ENCODE measurements around the gene KIF26B.
"Not testable (repeated sequence)": the region's sequence is repeated elsewhere in the genome, so short reads cannot be mapped to it uniquely, and the experiment has no call there.

KIF26B gene

DNA sequence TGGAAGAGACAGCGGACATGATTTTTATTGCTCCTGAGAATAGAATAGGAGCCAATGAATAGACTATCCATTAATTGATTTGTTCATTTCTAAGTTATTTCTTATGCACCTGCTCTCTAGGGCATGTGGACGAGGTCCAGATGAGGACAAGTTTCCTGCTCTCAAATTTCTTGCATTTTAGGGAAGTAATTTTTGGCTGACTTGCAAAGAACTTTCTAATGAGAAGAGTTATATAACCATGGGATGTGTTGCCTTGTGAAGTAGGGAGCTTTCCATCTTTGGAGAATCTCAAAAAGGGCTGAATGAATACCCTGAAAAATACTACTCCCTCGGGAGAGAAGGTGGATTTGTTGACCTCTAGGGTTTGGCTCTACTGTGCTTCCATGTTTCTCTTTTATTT lies 243.0 kb downstream of the KIF26B start:
- no peak for DNase-seq

DNA sequence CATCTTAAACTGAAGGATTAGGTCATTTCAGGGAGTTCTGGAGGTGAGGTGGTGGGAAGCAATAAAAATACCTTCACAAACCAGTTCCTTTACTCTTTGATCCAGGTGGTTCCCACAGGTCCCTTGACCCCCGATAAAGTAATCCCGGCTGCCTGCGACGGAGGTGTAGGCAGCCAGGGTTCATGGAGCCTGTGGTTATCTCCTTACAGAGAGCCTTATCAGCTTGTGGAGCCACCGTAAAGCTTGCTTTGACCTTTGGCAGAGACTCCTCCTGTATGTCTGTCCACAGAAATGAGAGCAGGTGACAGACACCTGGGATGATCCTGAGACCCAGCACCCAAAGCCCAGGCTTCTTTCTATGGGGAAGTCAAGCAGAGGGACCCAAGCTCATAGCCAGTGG lies 243.4 kb downstream of the KIF26B start:
- DNase-seq, result no peak

DNA sequence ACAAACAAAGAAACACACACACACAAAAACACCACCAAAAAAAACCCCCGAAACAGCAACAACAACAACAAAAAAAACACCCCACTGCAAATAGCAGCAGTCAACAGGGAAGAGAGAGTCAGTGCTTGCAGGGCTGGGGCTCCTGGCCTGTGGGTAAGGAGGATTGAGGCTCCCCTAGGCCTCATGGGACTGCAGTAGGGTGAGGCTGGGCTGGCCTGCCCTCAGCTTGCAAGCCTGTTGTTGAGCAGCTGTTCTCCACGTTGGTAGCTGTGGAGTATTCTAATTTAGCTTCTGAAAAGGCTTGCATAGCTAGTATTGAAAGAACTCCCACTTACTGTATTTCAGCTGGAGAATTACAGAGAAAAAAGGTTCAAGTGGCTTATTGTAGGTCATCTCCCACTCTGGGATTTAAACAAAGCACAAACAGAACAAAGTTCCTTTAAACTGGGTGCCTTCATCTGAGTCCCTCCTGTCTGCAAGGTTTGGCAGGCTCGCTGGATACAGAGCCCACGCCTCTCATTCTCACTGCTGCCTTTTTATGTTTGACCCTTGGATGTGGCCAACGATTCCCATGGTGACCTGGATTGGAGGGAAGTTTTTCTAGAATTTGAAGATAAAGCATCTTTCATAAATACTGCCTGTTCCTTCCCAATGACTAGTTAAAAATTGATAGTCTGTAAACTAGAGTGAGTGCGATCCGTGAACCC lies 247.2 kb downstream of the KIF26B start:
- no peak for DNase-seq

DNA sequence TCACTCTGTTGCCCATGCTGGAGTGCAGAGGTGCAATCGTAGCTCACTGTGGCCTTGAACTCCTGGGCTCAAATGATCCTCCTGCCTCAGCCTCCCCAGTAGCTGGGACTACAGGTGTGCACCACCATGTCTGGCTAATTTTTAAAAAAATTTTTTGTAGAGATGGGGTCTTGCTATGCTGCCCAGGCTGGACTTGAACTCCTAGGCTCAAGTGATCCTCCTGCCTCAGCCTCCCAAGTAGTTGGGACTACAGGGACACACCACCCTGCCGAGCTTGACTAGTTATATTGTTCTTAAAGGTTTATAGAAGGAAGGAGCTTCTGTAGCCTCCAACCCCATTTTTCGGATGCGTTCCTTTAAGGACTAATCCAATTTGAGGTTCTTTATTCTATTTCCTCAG lies 248.2 kb downstream of the KIF26B start:
- not testable (repeated sequence) for DNase-seq

DNA sequence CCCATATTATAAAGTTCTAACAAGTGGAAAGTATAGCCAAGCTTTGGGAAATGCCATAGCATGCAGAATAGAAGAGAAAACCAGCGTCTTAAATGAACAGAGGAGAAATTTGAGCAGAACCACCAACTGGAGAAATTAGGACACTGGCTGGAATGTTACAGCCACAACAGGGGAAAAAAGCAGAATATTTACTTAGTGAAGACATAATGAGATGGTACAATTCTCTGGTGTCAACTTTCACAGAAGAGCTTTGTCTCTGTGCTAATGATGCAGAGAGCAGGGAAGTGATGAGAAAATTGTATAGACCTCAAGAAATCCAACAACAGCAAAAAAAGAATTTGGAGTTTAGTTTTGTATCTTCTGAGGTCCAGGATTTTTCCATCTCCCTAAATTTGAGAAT lies 249.7 kb downstream of the KIF26B start:
- DNase-seq, result no peak

DNA sequence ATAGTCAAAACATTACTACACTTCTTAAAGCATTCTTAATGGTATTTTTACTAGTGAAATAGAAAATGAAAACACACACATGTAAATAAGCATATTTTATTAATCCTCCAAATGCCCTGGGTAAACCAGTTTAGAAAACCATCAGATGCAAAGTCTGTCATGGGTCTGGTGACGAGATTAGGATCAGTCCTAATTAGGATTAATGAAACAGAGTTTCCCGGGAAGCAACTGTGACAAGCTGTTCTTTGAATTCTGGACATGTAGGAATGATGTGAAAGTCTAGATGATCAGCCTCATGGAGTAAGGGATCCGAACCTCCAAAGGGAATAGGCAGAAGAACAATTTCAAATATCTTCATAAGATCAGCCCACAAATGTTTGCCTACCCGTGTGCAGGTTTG lies 250.2 kb downstream of the KIF26B start:
- DNase-seq, result no peak

DNA sequence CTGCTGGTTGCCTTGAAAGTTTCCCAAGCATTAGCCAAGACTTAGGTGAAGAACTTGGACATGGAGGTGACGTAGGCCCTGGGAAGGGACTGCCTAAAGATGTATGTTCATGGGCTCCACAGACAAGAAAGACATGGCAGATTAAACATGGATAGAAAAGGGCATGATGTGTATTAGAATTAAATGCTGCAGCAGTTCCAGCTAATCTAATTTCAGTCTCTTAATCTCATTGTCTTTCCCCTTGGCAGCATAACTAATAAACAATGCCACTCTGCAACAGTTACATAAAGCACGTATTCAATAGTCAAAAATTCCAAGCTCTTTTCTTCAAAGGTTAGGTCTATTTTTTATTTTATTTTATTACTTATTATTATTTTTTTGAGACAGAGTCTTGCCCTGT lies 251.6 kb downstream of the KIF26B start:
- no peak for DNase-seq

DNA sequence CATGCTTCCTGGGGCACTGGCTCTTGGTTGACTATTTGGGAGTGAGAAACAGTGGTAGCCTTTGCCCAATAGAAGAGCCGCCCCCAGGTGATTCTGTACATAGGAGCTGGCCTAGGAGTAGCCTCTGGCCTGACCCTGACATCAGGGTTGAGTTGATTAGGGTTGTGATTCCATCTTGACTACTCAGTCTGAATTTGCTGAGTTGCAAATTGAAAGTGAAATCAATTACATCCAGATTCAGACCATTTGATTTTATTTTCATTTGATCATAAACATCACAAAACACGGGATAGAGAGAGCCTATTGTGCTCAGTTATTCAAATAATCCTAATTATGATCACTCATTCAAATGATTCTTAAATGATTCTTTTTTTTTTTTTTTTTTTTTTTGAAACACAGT lies 253.2 kb downstream of the KIF26B start:
- DNase-seq, result no peak

DNA sequence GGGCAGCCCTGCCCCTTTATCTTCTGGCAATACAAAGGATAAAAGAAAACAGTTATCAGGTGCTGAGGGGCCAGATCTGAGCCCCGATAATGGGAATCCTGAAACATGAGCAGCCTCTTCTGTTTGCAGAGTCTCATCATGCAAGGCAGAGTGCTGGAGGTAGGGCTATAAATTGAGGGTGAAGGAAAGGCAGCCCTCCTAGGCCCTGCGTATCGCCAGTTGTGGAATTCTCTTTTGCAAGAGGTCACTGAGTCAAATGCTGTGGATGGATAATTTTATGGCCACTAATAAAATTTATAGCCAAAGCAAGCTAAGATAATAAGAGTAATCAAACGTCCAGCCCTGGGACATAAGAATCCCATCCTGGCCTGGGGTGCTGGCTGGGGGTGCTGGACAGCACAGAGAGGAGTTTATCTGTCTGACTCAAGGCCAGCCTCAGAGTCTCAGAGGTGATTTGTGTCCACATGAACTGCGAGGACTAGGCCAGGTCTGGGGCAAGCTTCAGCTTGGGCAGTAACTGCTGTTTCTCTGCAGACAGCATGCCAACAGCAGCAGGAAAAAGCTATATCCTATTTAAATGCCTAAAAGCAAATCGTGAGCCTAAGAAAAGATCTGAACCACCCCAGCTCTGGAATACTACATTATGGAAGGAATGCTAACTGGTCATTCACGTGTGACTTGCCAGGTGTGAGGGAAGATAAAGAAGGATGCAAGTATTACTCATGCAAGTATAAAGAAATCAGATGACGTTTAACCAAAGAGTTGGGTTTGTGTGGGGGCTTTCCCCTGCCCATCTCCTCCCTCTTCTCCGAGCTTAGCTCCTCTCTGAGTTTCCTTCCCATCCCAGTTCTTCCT lies 254.8 kb downstream of the KIF26B start:
- no peak for DNase-seq

DNA sequence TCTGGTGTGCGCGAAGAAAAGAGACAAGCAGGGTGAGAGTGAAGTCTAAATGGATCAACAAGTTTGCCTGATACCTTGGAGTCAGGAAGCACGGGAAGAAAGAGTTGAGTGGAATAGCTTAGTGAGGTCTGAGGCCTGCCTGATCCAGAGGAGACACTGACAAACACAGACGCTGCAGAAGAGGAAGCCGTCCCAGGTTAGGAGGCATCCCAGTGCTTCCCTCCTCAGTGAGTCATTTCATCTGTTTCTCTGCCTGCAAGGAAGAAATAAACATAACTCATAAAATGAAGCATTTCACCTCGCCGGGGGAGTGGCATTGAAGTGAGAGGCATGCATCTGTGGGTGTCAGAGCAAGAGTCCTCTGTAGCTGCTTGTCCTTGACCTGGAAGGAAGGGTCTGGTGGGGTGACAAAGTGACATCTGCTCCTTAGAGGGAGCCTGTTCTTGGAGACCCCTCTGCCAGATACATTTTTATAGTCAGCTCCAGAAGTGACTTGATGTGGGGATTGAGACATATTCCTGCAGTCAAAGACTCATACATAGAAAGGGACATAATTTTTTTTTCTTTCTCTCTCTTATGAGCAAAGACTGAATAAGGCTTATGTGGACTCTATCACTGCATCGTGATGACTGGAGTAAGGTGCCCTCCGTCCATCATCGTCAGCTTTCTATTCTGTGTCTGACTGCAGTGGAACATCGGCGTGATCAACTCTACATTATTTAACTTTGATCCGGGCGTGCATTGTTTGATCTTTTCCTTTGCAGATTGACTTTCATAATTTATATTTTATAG lies 256.7 kb downstream of the KIF26B start:
- DNase-seq, result no peak

DNA sequence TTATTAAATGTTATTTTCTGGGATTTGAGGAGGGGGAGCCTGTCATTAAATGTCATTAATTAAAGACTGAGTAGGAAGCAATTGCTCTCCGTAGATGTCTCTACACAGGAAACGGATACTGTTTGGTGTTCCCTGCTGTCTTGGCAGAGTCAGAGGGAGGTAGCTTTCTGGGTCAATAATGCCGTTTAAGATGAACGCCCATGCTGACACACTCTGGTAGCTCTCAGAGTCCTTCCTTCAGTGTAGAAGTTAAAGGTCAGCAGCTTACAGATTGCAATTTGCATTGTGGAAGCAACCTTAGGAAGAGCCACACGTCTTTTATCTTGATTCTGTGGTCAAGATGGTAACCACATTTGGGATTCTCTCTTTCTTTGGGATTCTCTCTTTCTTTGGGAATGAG lies 257.5 kb downstream of the KIF26B start:
- DNase-seq, result no peak

DNA sequence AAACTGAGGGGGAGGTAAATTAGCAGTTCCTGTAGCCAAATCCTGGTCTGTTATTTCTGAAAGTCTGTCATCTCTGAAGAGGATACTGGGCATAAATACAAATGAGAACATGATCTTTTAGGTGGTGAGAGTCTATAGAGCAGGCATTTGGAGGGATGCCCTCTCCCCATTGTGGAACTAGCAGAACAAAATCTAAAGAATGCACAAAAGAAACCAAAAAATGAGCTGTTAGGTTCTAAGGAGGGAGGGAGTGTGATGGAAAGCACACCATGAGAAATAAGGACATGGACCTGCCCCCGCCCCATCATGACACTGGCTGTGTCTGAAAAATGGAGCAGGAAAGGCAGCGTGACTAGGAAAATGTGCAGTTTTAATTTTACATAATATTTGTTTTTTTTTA lies 262.0 kb downstream of the KIF26B start:
- DNase-seq, result no peak

DNA sequence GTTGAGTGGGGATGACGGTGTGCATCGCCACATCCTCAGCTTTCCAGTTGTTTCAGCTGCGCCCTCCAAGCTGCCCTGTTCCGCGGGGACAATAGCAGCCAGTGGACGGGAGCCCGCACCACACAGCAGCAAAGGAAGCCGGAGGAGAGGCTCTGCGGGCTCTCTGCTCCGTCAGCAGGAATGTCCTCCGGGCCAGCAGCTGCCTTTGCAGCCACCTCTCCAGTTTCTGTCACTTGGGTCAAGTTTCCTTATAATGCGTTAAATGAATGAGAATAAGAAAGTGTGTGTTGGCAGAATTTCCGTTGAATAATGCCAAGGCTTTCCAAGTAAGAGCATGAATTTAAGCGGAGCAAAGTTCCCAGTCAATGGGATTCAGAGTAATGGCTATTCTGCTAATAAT lies 263.3 kb downstream of the KIF26B start:
- no peak for DNase-seq

DNA sequence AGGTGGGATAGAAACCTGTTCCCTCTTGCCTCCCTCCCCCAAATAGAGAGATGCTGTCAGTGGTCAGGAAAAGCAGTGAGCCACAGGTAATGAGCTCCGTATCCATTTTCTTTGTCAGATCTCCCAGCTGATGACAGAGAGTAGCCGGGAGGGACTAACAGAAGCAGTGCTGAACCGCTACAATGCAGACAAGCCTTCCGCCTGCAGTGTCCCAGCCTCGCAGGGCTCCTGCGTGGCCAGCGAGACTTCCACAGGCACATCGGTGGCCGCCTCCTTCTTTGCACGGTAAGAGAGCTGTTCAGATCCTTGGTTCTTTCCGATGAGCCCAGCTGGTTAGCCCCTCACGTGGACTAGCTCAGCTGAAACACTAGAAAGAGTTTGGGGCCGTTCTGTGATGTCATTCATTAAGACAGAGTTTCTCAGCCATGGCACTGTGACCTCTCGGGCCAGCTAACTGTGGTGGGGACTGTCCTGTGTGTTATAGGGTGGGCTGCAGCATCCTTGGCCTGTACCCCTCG lies 264.7 kb downstream of the KIF26B start:
- DNase-seq, result no peak

DNA sequence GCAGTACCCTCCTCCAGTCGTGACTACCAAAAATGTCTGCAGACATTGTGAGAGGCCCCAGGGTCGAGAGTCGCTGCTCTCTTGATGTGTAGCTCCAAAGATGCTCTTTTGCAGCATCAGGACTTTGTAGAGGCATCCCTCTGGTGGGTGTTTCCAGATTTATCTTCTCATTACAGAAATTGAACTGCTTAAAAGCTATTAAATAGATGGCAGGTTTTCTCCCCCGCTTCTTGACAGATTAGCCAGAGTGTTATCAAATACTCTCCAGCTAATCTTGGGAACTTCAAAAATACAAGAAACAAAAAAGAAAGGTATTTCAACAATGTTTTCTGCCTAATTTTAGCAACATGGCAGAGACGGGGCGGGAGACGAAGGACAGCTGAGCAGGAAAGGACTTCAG lies 265.2 kb downstream of the KIF26B start:
- no peak for DNase-seq

DNA sequence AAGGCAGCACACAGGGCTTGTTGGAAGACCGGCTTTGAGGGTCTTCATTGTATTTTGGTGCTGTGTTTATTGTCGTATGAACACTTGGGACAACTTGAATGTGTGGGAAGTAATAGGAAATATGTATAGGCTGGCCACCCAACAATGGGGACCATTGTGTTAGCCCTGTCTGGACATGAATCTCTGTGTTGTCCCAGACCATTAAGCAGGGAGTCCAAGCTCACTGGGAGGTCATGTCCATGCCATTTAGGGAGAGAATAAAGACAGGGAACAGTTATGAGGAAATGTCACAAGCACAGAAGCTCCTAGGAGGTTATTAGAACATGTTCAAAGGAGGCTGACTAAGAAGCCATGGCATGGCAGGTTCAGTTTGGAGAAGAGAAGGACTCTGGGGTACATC lies 266.1 kb downstream of the KIF26B start:
- no peak for DNase-seq

DNA sequence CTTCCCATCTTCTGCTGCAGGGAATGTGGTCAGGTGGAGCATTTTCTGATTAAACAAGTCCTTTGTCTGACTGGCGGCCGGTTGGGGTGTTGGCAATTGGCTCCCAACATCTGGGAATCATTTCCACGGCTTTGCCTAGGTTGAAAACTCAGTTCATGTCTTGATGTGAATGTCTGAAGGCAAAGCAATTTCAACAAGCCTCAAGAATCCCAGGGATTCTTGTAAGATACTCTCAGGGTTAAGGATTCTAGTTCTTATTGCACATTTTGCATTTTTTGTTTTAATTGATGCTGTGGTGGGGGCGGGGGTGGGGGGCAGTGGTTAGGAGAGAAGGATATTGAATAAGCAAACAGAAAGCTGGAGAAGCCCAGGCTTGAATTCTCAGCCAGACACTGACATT lies 273.9 kb downstream of the KIF26B start:
- no peak for DNase-seq

DNA sequence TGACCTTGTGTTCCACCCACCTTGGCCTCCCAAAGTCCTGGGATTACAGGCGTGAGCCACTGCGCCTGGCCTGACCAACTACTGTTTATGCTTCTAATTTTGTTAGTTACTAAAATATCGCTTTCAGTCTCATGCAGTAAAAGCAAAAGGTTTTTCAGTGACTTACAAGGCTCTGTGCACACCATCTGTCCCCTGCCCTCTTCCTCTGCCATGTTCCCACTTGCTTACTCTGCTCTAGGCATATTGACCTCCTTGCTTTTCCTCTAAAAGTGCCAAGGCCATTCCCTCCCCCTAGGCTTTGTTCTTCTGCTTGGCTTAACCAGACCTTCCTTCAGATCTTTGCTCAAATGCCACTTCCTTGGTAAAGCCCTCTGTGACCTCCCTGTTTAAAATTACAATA lies 276.9 kb downstream of the KIF26B start:
- DNase-seq, result no peak

DNA sequence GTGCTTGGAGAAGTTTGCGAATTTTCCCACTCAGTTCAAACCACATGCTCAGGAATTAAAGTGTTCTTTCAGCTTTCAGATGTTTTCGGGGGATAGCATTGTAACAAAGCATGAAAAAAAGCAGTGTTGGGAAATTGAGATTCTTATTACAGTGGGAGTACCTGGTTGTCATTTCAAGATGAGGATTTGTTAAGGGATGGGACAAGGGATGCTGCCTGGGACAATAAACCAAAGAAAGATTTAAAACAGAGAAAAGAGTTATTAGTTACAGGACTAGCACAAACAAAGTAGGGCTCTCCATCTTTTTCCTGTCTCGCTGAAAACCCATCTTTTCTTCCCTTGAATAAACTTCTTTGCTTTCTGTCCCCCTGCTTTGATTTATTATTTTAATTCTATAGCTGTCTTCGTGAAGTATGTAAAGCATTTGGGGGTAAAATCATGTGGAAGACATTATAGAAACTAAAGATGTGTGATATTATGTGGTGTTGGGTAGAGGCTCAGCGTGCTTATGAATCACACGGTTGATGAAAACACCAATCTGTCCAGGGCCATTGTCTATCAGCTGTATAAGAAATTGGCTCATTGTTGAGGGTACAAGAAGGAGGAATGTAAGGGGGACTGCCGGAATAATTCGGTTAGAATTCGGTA lies 277.6 kb downstream of the KIF26B start:
- DNase-seq, result no peak

DNA sequence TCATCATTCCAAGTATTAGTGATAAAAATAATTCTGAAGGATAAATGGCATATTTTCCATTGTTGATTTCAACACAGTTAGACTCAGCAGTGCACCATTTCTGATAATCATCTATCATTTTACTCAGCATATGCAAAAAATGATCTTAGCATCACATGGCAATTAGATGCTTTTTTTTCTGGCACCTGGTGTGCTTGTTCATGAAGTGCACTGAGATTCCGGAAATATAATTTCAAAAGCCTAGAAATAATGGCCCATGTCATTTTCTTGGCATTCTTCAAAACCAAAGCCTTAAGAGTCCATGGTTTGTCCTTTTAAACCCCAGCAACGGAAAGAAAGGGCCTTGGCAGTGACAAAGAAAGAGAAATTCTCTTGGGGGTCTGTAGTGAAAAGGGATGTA lies 278.8 kb downstream of the KIF26B start:
- DNase-seq, result no peak

DNA sequence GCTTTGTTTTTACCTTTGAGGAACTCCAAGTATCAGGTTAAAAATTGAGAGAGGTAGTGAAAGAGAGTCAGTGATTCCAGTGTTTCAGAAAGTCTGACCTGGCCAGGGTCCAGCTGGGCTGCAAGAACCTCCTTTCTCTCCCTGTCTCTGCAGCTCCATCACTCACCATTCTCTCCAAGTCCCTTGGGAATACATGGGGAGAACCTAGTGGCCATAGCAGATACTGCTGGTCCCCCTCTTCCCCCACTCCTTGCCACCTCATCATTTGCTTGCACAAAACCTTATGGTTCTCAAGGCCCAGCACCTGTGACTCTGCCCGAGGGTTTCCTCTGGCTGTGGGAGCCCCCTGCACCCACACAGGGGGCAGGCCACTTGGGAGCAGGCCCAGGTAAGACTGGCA lies 279.5 kb downstream of the KIF26B start:
- no peak for DNase-seq

DNA sequence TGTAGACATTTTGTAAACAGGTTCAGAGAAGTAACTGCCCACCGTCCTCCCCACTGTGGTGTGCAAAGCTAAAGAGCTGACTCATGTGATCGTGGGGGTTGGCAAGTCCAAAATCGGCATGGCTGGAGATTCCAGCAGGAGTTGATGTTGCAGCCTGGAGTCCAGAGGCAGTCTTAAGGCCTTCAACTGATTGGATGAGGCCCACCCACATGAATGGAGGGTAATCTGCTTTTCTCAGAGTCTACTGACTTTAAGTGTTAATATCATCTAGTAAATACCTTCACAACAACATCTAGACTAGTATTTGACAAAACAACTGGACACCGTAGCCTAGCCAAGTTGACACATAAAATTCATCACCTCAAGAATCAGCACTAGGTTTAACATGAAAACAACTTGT lies 281.6 kb downstream of the KIF26B start:
- no peak for DNase-seq
